ENCODE data around the gene FOXD1.
"Not testable (repeated sequence)": the region's sequence is repeated elsewhere in the genome, so short reads cannot be mapped to it uniquely, and the experiment has no call there.

- TF ChIP-seq POLR2A, EP300 (IDR thresholded peaks at IDR 0.05): not testable (repeated sequence)
- TF ChIP-seq, protein P1, sequence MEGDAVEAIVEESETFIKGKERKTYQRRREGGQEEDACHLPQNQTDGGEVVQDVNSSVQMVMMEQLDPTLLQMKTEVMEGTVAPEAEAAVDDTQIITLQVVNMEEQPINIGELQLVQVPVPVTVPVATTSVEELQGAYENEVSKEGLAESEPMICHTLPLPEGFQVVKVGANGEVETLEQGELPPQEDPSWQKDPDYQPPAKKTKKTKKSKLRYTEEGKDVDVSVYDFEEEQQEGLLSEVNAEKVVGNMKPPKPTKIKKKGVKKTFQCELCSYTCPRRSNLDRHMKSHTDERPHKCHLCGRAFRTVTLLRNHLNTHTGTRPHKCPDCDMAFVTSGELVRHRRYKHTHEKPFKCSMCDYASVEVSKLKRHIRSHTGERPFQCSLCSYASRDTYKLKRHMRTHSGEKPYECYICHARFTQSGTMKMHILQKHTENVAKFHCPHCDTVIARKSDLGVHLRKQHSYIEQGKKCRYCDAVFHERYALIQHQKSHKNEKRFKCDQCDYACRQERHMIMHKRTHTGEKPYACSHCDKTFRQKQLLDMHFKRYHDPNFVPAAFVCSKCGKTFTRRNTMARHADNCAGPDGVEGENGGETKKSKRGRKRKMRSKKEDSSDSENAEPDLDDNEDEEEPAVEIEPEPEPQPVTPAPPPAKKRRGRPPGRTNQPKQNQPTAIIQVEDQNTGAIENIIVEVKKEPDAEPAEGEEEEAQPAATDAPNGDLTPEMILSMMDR (IDR thresholded peaks at IDR 0.05), result not testable (repeated sequence)
These were observed 20.1 kb upstream of the FOXD1 start for GRCh38 chr5:73468638-73469037.
